ENCODE data around the gene KAT2A.

KAT2A gene

DNA sequence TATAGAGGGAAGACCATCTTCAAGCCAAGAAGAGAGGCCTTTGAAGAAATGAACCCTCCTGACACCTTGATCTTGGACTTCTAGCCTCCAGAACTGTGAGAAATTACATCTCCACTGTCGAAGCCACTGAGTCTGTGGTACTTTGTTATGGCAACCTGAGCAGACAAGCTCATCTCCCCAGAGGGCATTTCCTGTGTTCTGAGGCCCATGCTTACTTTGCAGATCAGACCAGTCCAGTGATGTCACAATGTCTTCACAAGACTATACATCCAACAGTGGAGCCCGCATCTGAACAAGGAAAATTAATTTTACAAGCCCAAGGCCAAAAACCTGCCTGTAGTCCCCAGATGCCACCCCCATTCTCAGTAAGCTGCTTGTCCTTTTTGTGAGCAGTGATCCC is 56.0 kb downstream of the KAT2A start:
- in situ Hi-C loops (cut with HindIII; ENCODE audit: low sequenced_read_pairs) = no loop called here
